K562 (cell line): ENCODE results near the gene PIK3R4.

ENCODE experiments used
- CEBPB ChIP-seq: fragments of 450-650 bp; IDR thresholded peaks from 2 replicates; pipeline ENCODE4 v1.6.1; 2016; ENCODE audit warnings: missing genetic modification characterization, missing compliant biosample characterization
- COPS2 ChIP-seq: fragments of 450-650 bp; conservative IDR thresholded peaks from 2 replicates; pipeline ENCODE4 v1.6.1; 2016; ENCODE audit warnings: mild to moderate bottlenecking, moderate library complexity
- CTCF ChIP-seq, 3 experiments: IDR thresholded peaks in 2 of 3; conservative IDR thresholded peaks in 1 of 3; 2 replicates each; pipeline ENCODE4 v1.5.1; 2011 to 2012; ENCODE audit warnings: low read length in 3 of 3, mild to moderate bottlenecking in 3 of 3, control low read depth in 2 of 3, improper control_type of control experiment in 1 of 3, inconsistent platforms in 1 of 3, low read depth in 1 of 3, mixed read lengths in 1 of 3, moderate library complexity in 1 of 3; ENCODE audit not compliant: insufficient read depth in 2 of 3
- ETV5 ChIP-seq: sonication (generic); formaldehyde crosslinking; IDR thresholded peaks from 2 replicates; pipeline ENCODE4 v1.4.0; 2020; ENCODE audit warnings: low read depth, mild to moderate bottlenecking, missing genetic modification reagents
- NFE2 ChIP-seq: IDR thresholded peaks from 2 replicates; pipeline ENCODE4 v1.6.1; 2014; ENCODE audit warnings: antibody characterized with exemption, low read depth
- POLR2A ChIP-seq: fragments of 450-650 bp; conservative IDR thresholded peaks from 2 replicates; pipeline ENCODE4 v1.6.1; 2016
- POLR2AphosphoS5 ChIP-seq: IDR thresholded peaks from 2 replicates; pipeline ENCODE4 v1.6.1; 2011; ENCODE audit warnings: mild to moderate bottlenecking, low read depth, low read length, moderate library complexity; ENCODE audit not compliant: control insufficient read depth, insufficient read depth
- RAD51 ChIP-seq: fragments of 450-650 bp; IDR thresholded peaks from 2 replicates; pipeline ENCODE4 v1.7.1; 2016; ENCODE audit warnings: low read depth, mild to moderate bottlenecking, borderline replicate concordance
- TBP ChIP-seq: optimal IDR thresholded peaks from 2 replicates; pipeline ENCODE3; 2011; ENCODE audit warnings: low read depth, low read length, improper control_type of control experiment
- THAP7 ChIP-seq: fragments of 250-450 bp; sonication (Bioruptor Pico); IDR thresholded peaks from 2 replicates; pipeline ENCODE4 v1.5.0; 2021
- TRIM24 ChIP-seq, 2 experiments: fragments of 450-650 bp; IDR thresholded peaks; 2 replicates each; pipeline ENCODE4 v1.6.1; 2016
- USF1 ChIP-seq: sonication (generic); formaldehyde crosslinking; IDR thresholded peaks from 2 replicates; pipeline ENCODE4 v1.9.0; 2022; ENCODE audit warnings: mild to moderate bottlenecking, missing genetic modification reagents
- TF ChIP-seq, protein P1 (sequence below), 2 experiments: fragments of 450-650 bp in 1 of 2; sonication (generic) in 1 of 2; formaldehyde crosslinking in 1 of 2; IDR thresholded peaks; 2 replicates each; pipeline versions ENCODE4 v1.7.1 to v1.9.0; 2016 to 2022; ENCODE audit warnings: inconsistent platforms in 1 of 2, mild to moderate bottlenecking in 1 of 2, missing genetic modification reagents in 1 of 2

DNA sequence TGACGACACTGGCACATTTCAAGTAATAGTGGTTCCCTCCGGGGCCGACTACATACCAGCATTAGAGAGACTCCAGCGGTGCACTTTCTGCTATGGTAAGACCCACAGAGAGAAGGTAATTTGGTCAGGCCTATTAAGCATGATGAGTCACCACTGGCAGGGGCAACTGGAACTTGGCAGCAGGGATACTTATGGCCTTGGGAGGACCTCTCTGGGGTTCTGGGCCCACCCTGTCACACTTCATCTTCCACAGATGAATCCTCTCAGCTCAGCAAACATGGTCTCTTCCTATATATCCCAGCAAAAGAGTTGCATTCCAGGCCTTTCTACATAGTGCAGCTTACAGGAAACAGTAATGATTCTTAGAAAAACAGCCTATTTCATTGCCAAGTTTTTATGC lies 88.0 kb downstream of the PIK3R4 start:
- TF ChIP-seq RAD51 (no peak), POLR2AphosphoS5 (no peak), TBP (no peak), THAP7 (CRISPR knock-in tag) (no peak), COPS2 (no peak), CEBPB (tag) (no peak), NFE2 (no peak), USF1 (no peak), ETV5 (CRISPR knock-in tag) (no peak), TRIM24 (IDR thresholded peaks at IDR 0.05) (no peak), CTCF (IDR thresholded peaks at IDR 0.05 in 2 of 3, conservative IDR thresholded peaks at IDR 0.05 in 1 of 3; ENCODE audit: insufficient read depth in 2 of 3, low read depth in 1 of 3, low read length in 3 of 3) (no peak), POLR2A (no peak)
- TF ChIP-seq, protein P1, sequence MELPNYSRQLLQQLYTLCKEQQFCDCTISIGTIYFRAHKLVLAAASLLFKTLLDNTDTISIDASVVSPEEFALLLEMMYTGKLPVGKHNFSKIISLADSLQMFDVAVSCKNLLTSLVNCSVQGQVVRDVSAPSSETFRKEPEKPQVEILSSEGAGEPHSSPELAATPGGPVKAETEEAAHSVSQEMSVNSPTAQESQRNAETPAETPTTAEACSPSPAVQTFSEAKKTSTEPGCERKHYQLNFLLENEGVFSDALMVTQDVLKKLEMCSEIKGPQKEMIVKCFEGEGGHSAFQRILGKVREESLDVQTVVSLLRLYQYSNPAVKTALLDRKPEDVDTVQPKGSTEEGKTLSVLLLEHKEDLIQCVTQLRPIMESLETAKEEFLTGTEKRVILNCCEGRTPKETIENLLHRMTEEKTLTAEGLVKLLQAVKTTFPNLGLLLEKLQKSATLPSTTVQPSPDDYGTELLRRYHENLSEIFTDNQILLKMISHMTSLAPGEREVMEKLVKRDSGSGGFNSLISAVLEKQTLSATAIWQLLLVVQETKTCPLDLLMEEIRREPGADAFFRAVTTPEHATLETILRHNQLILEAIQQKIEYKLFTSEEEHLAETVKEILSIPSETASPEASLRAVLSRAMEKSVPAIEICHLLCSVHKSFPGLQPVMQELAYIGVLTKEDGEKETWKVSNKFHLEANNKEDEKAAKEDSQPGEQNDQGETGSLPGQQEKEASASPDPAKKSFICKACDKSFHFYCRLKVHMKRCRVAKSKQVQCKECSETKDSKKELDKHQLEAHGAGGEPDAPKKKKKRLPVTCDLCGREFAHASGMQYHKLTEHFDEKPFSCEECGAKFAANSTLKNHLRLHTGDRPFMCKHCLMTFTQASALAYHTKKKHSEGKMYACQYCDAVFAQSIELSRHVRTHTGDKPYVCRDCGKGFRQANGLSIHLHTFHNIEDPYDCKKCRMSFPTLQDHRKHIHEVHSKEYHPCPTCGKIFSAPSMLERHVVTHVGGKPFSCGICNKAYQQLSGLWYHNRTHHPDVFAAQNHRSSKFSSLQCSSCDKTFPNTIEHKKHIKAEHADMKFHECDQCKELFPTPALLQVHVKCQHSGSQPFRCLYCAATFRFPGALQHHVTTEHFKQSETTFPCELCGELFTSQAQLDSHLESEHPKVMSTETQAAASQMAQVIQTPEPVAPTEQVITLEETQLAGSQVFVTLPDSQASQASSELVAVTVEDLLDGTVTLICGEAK (IDR thresholded peaks at IDR 0.05) = no peak
- TF ChIP-seq, protein P1 (CRISPR knock-in tag; IDR thresholded peaks at IDR 0.05) = no peak
